Skeletal muscle satellite cell (primary cell): ENCODE measurements around the gene RASGEF1C.

Source experiments
- H3K27me3 ChIP-seq: 2 replicates; pipeline ENCODE4 v1.7.0; 2013; ENCODE audit warnings: low read length; ENCODE audit not compliant: control insufficient read depth, insufficient read depth
- H3K36me3 ChIP-seq: 2 replicates; pipeline ENCODE4 v1.7.0; 2013; ENCODE audit warnings: mild to moderate bottlenecking, control low read depth, low read length; ENCODE audit not compliant: insufficient read depth
- H3K4me1 ChIP-seq: 2 replicates; pipeline ENCODE4 v1.7.0; 2013; ENCODE audit warnings: low read length; ENCODE audit not compliant: control insufficient read depth, insufficient read depth
- H3K4me2 ChIP-seq: 2 replicates; pipeline ENCODE4 v1.7.0; 2013; ENCODE audit warnings: mild to moderate bottlenecking, low read length
- H3K4me3 ChIP-seq: 2 replicates; pipeline ENCODE4 v1.7.0; 2013; ENCODE audit warnings: low read length
- H3K9ac ChIP-seq: 2 replicates; pipeline ENCODE4 v1.7.0; 2013; ENCODE audit warnings: mild to moderate bottlenecking, low read depth, low read length, moderate library complexity
- H3K9me3 ChIP-seq: replicated peaks from 2 replicates; pipeline ENCODE4 v1.7.0; 2013; ENCODE audit warnings: mild to moderate bottlenecking, control low read depth, low read length

Gene RASGEF1C

GRCh38 chr5:180222056-180222455 is 13.0 kb upstream of the RASGEF1C start:
- no peak overlapping the region for H3K9ac ChIP-seq
- H3K36me3 ChIP-seq: no peaks in the 10 kb centered on the region
- no peaks in the 10 kb centered on the region for H3K27me3 ChIP-seq
- no peaks in the 10 kb centered on the region for H3K4me1 ChIP-seq
- H3K4me3 ChIP-seq: no peak overlapping the region
- H3K9me3 ChIP-seq: no peaks in the 10 kb centered on the region
- H3K4me2 ChIP-seq: no peak overlapping the region

- Histone ChIP-seq H3K4me1 (no peaks in the 10 kb centered on the region), H3K9me3 (peaks cover 2% of the 10 kb centered on the region), H3K4me2 (no peak overlapping the region), H3K4me3 (no peak overlapping the region), H3K36me3 (no peaks in the 10 kb centered on the region), H3K27me3 (no peaks in the 10 kb centered on the region), H3K9ac (no peak overlapping the region)
These were observed 8.8 kb upstream of the RASGEF1C start for GRCh38 chr5:180217797-180218196.

- Histone ChIP-seq H3K4me1 (no peaks in the 10 kb centered on the region), H3K9me3 (peaks cover 2% of the 10 kb centered on the region), H3K4me3 (no peak overlapping the region), H3K4me2 (no peak overlapping the region), H3K36me3 (no peaks in the 10 kb centered on the region), H3K27me3 (peaks cover 7% of the 10 kb centered on the region), H3K9ac (no peak overlapping the region)
These were observed 7.7 kb upstream of the RASGEF1C start for GRCh38 chr5:180216646-180217171.

- H3K4me2 ChIP-seq: no peak overlapping the region
- no peak overlapping the region for H3K9ac ChIP-seq
- no peak overlapping the region for H3K4me3 ChIP-seq
- no peaks in the 10 kb centered on the region for H3K36me3 ChIP-seq
- peaks cover 7% of the 10 kb centered on the region for H3K27me3 ChIP-seq
- no peaks in the 10 kb centered on the region for H3K4me1 ChIP-seq
- peaks cover 2% of the 10 kb centered on the region for H3K9me3 ChIP-seq
These were observed 7.0 kb upstream of the RASGEF1C start for GRCh38 chr5:180215783-180216630.

- Histone ChIP-seq H3K4me2 (no peak overlapping the region), H3K36me3 (no peaks in the 10 kb centered on the region), H3K4me1 (no peaks in the 10 kb centered on the region), H3K27me3 (peaks cover 7% of the 10 kb centered on the region), H3K9me3 (peaks cover 2% of the 10 kb centered on the region), H3K4me3 (no peak overlapping the region), H3K9ac (no peak overlapping the region)
These were observed 6.1 kb upstream of the RASGEF1C start for GRCh38 chr5:180214870-180215770.

- no peak overlapping the region for H3K4me2 ChIP-seq
- H3K36me3 ChIP-seq: no peaks in the 10 kb centered on the region
- peaks cover 2% of the 10 kb centered on the region for H3K9me3 ChIP-seq
- H3K4me3 ChIP-seq: no peak overlapping the region
- H3K4me1 ChIP-seq: no peaks in the 10 kb centered on the region
- H3K9ac ChIP-seq: no peak overlapping the region
- H3K27me3 ChIP-seq: peaks cover 7% of the 10 kb centered on the region
These were observed 4.7 kb upstream of the RASGEF1C start for GRCh38 chr5:180213657-180214207.

- Histone ChIP-seq H3K36me3 (no peaks in the 10 kb centered on the region), H3K27me3 (peaks cover 11% of the 10 kb centered on the region), H3K4me1 (peaks cover 3% of the 10 kb centered on the region), H3K4me2 (no peak overlapping the region), H3K9ac (no peak overlapping the region), H3K4me3 (no peak overlapping the region), H3K9me3 (peaks cover 2% of the 10 kb centered on the region)
These were observed 4.2 kb upstream of the RASGEF1C start for GRCh38 chr5:180213256-180213600.

GRCh38 chr5:180212363-180213255 is 3.6 kb upstream of the RASGEF1C start:
- no peak overlapping the region for H3K4me3 ChIP-seq
- no peaks in the 10 kb centered on the region for H3K36me3 ChIP-seq
- no peak overlapping the region for H3K4me2 ChIP-seq
- H3K4me1 ChIP-seq: peaks cover 3% of the 10 kb centered on the region
- H3K27me3 ChIP-seq: peaks cover 17% of the 10 kb centered on the region
- H3K9me3 ChIP-seq: peaks cover 2% of the 10 kb centered on the region
- H3K9ac ChIP-seq: no peak overlapping the region

- H3K4me3 ChIP-seq: no peak overlapping the region
- H3K4me2 ChIP-seq: no peak overlapping the region
- peaks cover 18% of the 10 kb centered on the region for H3K27me3 ChIP-seq
- H3K9me3 ChIP-seq: peaks cover 2% of the 10 kb centered on the region
- H3K9ac ChIP-seq: no peak overlapping the region
- peaks cover 3% of the 10 kb centered on the region for H3K4me1 ChIP-seq
- H3K36me3 ChIP-seq: no peaks in the 10 kb centered on the region
These were observed 2.7 kb upstream of the RASGEF1C start for GRCh38 chr5:180211761-180212035.

GRCh38 chr5:180210961-180211760 is 2.1 kb upstream of the RASGEF1C start:
- Histone ChIP-seq H3K4me1 (peaks cover 3% of the 10 kb centered on the region), H3K9me3 (no peaks in the 10 kb centered on the region), H3K36me3 (no peaks in the 10 kb centered on the region), H3K27me3 (peaks cover 18% of the 10 kb centered on the region), H3K4me3 (no peak overlapping the region), H3K9ac (no peak overlapping the region), H3K4me2 (no peak overlapping the region)
